NB4 (cell line): ENCODE results near the gene TCF7L2.

Source experiments
- POLR2A ChIP-seq: IDR thresholded peaks from 2 replicates; pipeline ENCODE4 v1.6.1; 2011; ENCODE audit warnings: mild to moderate bottlenecking; ENCODE audit not compliant: insufficient read length; ENCODE audit errors: extremely low read depth
- TF ChIP-seq, protein P1 (sequence below): IDR thresholded peaks from one replicate; pipeline ENCODE4 v1.5.1; 2012; ENCODE audit warnings: low read depth, low read length

DNA sequence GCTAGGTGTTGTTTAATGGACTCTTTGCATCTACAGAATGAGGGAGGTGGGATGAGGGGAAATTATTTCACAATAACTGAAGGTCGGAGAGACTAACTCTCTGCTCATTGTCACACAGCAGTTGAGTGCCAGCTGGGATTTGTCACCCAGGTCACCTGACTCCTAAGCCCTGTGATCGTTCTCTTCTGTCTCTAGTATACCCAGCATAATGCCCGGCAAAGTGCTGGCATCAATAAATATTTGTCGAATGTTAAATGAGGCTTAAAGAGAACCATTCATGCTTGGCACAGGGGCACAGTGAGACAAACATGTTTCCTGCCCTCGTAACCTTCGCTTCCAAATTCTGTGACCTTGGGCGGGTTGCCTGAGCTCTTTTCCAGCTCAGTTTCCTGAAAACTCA is 70.8 kb downstream of the TCF7L2 start:
- TF ChIP-seq, protein P1, sequence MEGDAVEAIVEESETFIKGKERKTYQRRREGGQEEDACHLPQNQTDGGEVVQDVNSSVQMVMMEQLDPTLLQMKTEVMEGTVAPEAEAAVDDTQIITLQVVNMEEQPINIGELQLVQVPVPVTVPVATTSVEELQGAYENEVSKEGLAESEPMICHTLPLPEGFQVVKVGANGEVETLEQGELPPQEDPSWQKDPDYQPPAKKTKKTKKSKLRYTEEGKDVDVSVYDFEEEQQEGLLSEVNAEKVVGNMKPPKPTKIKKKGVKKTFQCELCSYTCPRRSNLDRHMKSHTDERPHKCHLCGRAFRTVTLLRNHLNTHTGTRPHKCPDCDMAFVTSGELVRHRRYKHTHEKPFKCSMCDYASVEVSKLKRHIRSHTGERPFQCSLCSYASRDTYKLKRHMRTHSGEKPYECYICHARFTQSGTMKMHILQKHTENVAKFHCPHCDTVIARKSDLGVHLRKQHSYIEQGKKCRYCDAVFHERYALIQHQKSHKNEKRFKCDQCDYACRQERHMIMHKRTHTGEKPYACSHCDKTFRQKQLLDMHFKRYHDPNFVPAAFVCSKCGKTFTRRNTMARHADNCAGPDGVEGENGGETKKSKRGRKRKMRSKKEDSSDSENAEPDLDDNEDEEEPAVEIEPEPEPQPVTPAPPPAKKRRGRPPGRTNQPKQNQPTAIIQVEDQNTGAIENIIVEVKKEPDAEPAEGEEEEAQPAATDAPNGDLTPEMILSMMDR = no peak
- no peak for TF ChIP-seq POLR2A
